GM12878 (cell line): Measurements from ENCODE around the gene TMEM120B.

Experiments
- ATF3 ChIP-seq: IDR thresholded peaks from 2 replicates; pipeline ENCODE4 v1.6.1; 2011; ENCODE audit warnings: low read depth, mild to moderate bottlenecking, low read length, moderate library complexity, borderline replicate concordance; ENCODE audit errors: extremely low read depth
- BCLAF1 ChIP-seq: fragments of 450-650 bp; IDR thresholded peaks from 2 replicates; pipeline ENCODE4 v1.6.1; 2017; ENCODE audit warnings: antibody characterized with exemption, mild to moderate bottlenecking, moderate library complexity
- CEBPZ ChIP-seq: fragments of 150-350 bp; IDR thresholded peaks from 2 replicates; pipeline ENCODE4 v1.6.1; 2016; ENCODE audit warnings: low read depth, low read length
- CTCF ChIP-seq, 3 experiments: IDR thresholded peaks in 2 of 3; conservative IDR thresholded peaks in 1 of 3; 2 replicates each; pipeline ENCODE4 v1.5.1; 2011; ENCODE audit warnings: low read depth in 3 of 3, low read length in 3 of 3, mild to moderate bottlenecking in 3 of 3, control low read depth in 2 of 3, moderate library complexity in 2 of 3, inconsistent platforms in 1 of 3, mixed read lengths in 1 of 3; ENCODE audit not compliant: control insufficient read depth in 2 of 3, insufficient read depth in 1 of 3; ENCODE audit errors: extremely low read depth in 1 of 3
- EZH2 ChIP-seq: IDR thresholded peaks from 2 replicates; pipeline ENCODE4 v1.6.1; 2012; ENCODE audit warnings: low read depth, mild to moderate bottlenecking, control low read depth, inconsistent platforms, low read length, borderline replicate concordance; ENCODE audit not compliant: control insufficient read depth
- GABPA ChIP-seq: IDR thresholded peaks from 2 replicates; pipeline ENCODE4 v1.6.1; 2014; ENCODE audit warnings: antibody characterized with exemption, low read depth, mild to moderate bottlenecking, inconsistent platforms
- HDAC6 ChIP-seq: fragments of 200-600 bp; sonication (generic); IDR thresholded peaks from one replicate; pipeline ENCODE4 v1.8.0; 2017; ENCODE audit warnings: antibody characterized with exemption; ENCODE audit not compliant: unreplicated experiment
- MYC ChIP-seq: IDR thresholded peaks from 2 replicates; pipeline ENCODE4 v1.6.1; 2011; ENCODE audit warnings: mild to moderate bottlenecking, low read length, moderate library complexity, inconsistent platforms; ENCODE audit not compliant: insufficient read depth, insufficient replicate concordance, insufficient read length, severe bottlenecking
- POLR2A ChIP-seq: IDR thresholded peaks from 2 replicates; pipeline ENCODE4 v1.6.1; 2011; ENCODE audit warnings: low read depth, mild to moderate bottlenecking, low read length
- SIN3A ChIP-seq: IDR thresholded peaks from 2 replicates; pipeline ENCODE4 v1.6.1; 2012; ENCODE audit warnings: low read depth, low read length, improper control_type of control experiment
- ZNF274 ChIP-seq: IDR thresholded peaks from one replicate; pipeline ENCODE4 v1.8.0; 2011; ENCODE audit not compliant: insufficient read length, insufficient read depth
- ZNF384 ChIP-seq: IDR thresholded peaks from 2 replicates; pipeline ENCODE4 v1.6.1; 2012; ENCODE audit warnings: low read depth, mild to moderate bottlenecking, low read length, improper control_type of control experiment, borderline replicate concordance

- TF ChIP-seq GABPA (no peak), ZNF384 (no peak), HDAC6 (no peak), ATF3 (no peak), CTCF (IDR thresholded peaks at IDR 0.05 in 2 of 3, conservative IDR thresholded peaks at IDR 0.05 in 1 of 3; ENCODE audit: control insufficient read depth in 2 of 3, extremely low read depth in 1 of 3, insufficient read depth in 1 of 3, low read depth in 3 of 3, low read length in 3 of 3) (no peak), BCLAF1 (no peak), CEBPZ (no peak), SIN3A (no peak), ZNF274 (no peak), EZH2 (no peak), MYC (no peak), POLR2A (no peak)
These were observed 97.2 kb downstream of the TMEM120B start for GRCh38 chr12:121809712-121810116.
